ENCODE data around the gene STXBP5.
A peak's percentile ranks its signal among the peaks of the same experiment; 100 is the strongest.

Gene STXBP5

DNA sequence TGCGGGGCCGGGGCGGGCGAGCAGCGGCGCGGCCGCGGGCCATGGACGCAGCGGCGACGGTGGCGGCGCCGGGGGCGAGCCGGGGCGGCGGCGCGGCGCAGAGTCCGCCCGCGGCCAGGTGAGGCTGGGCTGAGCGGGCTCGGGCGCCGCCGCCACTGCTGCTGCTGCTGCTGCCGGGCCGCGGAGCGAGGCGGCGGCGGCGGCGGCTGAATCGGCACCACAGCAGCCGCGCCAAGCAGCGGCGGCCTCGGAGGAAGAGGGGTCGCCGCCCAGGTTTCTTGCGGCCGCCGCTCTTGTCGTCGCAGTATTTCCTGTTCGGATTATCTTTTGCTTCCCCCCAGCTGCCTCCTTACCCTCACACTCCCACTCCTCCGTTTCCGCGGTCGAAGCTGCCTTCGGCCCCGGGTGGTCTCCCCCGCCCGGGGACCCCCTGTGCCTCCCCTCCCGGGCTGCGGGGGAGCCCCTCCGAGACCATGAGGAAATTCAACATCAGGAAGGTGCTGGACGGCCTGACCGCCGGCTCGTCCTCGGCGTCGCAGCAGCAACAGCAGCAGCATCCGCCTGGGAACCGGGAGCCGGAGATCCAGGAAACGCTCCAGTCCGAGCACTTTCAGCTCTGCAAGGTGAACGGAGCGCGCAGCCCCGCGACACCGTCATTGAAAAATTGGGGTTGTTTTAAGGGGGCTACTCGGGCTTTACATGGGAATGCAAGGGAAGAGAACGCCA, at the start of gene STXBP5:
STXBP5 (plus strand) TSS at position 358 of the 726 bp plus-strand sequence; CDS start at position 474, 116 bp downstream.
- DNase-seq: peak; percentile 12

DNA sequence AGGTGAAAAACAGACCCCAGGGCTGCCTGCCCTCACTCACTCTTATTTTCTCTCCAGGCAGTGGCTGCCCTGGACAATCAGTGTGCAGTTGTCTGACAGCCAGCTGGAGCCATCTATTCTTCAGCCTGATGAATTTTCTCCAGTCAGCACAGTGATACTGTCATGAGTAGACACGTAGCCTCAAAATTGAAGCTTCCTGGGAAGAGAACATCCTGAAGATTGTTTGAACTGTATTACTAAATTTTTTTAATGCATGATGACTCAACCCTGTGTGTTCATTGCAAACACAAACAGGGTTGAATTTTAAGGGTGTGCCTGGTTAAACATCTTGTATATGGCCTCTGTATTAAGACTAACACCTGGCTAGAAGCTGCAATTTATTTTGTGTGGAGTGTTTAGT, 49.8 kb upstream of the STXBP5 start:
- DNase-seq: peak; percentile 7

DNA sequence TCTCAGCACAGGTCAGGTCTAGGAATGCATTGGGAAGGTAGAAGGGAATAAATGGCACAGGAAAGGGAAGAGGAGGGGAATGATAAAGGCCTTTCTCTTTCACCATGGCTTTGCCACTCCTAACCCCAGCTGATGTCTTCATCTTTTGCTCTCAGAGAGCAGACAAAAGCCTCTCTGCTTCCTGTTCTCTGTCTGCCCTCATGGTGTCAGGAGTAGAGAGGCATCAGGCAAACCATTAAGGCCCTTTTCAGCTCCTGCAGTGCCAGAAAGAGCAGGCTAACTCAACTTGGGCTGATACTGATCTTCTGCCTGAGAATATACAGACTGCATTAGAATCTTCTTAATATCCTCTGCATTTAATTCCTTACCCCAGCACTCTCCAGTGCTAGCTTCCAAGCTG, 48.0 kb upstream of the STXBP5 start:
- DNase-seq: no peak

DNA sequence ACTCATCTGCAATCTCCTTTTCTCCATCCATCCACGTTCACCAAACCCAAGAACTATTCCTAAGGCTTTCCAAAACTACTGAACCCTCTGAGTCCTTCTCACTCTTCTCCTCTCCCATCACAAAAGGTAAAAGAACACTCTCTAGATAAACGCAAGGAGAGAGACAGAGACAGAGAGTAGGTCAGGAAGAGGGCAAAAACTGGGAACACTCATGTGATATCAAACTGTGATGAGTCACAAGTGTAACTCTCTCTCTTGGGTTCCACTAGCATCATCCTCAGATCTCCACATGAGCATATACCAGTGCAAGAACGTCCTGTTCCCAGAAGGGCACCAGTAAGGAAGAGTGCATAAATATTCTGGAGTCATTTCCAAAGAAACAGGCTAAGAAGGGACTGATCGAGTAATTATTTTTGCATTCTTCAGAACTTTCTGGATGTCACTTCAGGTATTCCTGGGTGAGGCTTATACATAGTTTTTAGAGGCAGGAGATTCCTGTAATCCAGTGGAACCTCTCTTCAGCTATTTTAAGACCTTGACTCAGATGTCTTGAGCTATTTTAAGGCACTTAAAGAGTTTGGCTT, 47.3 kb upstream of the STXBP5 start:
- no peak for DNase-seq

DNA sequence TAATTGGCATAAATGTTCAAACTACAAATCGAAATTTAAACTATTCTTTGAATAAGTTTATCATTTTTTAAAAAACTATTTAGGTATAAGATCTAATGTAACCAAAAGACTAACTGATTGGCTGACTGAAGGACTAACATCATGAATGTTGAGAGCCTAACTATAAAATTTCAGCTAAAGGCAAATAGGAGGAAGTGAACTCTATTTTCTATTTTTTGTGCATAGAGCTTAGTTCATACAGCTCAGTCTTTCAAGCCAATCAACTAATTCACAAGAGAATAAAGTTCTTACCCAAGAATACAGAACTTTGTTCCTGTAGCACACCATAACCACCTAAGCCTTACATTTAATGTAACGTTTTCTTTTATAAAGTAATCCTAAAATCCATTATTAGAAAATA, 46.3 kb upstream of the STXBP5 start:
- DNase-seq: no peak

DNA sequence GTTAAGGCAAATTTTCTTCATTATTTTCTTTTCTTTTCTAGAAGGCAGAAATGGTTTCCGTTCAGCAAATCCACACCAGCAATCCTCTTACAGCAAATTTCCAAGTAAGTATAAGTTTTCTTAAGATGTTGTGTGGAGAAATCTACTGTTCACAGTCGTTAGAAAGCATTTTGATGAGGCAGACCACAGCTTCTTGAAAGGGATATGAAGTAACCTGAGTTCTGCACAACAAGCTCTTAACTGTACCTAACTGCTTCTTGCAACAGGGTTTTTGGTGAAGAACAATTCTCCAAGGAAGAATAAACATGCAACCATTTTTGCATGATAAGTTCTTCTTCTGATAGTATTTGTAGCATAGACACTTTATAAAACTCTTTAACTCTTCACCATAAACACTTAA, 45.3 kb upstream of the STXBP5 start:
- DNase-seq: no peak

DNA sequence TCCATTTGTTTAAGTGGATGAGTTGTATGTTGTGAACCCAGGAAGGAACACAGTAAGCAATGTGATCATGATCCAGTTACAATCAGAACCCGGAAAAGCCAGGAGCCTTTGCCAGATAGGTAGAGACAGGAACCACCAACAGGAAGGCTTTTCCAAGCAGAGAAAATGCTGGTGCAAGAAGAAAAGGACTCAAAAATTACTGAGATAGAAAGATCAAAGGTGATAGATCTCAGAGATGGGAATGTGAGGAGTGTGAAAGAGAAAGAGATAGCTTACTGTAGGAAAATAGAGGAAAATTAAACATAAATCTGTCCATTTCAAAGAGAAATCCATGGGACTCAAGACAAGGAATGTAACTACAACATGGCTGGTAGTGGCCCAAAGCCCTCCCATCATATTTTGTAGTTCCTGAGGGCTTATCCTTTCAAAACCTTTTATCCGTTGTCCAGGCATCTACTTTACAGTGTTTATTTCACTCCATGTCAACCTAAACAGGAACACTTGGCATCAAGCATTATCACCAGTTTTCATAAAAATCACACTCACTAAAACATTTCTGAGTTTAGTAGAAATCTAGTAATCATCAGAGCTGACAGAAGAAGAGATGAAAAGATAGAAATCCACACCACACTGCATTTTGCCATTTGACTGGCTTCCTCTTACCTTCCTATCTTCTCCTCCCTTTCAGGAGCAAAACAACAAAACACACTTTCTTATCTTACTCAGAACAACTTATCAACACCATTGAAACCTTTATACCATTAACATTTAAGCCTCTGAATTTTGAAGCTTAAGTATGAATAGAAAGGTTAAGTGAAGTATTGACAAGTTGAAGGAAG, 44.5 kb upstream of the STXBP5 start:
- no peak for DNase-seq

DNA sequence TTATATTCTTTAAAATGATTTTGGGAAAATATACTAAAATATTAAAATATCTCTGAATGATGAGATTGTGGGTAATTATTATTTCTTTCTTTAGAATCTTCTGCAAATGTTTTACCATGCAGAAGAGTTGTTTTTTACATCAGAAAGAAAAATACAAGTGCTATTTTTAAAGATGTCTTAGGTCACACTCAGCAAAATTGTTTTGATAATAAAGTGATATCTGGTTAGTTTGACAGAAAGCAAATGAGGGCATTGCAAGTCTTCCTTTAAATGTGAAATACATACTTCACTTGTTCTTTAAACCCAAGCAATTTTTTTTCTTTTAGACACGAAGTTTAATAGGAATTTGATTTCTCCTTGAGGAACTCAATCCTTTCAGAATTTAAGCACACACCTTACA, 43.6 kb upstream of the STXBP5 start:
- no peak for DNase-seq

DNA sequence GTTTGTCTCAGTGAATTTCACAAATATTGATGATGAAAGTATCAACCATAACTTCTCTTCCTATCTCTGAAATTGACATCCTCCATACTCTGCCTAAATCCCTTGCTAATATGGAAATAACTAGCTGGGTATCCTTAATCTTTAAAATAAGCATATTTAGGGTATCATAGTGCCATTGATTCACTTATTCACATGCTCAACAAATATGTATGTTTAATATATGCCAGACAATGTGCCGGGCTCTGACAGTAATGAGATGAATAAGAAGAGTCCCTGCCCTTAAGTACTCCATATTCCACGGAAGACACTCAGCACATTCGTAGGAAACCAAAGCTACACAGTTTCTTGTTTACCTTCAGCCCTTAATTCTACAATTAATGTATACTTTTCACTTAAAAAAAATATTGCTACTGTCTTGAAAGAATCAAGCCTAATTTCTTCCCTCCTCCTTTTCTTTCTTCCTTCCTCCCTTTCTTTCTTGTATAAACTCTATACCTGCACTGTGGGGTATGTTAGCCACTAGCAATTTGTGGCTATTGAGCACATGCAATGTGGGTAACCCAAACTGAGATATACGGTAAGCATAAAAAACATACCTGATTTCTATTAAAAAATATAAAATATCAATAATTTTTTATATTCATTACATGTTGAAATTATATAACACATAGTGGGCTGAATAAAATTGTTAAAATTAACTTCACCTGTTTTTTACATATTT, 42.8 kb upstream of the STXBP5 start:
- no peak for DNase-seq

DNA sequence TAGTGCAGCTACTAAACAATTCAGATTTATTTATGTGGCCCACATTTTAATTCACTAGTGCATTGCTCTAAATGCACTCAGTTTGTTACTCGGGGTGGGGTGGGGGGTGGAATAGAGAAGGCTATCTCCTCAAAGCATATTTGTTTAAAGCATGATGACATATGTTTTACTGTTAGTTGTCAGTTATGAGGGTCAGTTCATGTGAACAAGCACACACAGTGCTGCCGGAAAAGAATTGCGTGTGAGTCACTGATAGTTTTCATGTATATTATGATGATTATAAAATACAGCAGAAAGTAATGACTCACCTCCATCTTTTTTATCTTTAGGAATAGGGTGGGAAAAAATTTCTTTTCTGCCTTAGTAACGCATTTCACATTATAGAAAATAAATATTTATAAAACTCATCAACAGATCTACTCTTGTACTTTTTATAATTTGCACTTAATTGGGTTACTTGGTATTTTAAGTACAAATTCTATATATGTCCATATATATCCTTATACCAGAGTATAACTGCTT, 42.2 kb upstream of the STXBP5 start:
- no peak for DNase-seq

DNA sequence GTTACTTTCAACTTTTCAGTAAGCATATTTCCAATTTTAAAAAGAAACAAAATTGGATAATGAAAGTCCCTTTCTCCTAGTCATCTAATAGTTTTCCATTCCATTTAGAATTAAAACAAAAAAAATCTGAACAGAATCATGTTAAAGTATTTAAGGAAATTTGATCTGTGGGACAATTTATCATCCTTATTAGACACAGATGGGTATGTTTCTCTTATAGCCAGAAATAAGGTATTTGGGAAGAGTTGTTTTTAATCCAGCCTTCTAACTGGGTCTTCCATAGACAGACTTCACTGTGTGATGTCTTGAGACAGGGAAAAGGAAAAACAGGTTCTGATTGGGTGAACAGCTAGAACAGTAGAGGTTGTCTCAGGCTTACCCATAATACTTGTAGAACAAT, 39.5 kb upstream of the STXBP5 start:
- DNase-seq: no peak

DNA sequence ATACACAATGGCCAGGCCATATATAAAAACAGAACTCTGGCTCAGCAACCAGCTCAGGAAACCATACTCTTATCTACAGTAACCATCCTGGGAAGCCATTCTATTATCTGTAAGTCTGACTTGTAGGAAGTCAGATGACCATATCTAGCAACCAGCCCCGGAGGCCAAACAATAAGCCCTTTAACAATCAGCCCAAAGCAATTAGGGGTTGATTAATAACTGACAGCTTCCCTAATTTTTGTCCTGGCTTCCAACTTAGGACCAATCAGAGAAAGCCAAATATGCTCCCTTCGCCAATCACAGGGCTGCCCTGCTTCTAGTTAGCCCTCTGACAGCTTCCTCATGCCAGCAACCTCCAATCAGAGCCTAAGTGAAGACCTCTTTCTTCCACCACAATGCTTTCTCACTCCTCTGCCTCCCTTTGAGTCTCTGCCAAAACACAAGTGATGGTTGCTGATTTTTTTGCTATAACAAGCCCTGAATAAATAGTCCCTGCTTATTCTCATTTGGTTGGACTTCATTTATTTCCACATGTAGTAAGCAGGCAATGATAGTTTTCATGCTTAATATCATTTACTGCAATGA, 37.8 kb upstream of the STXBP5 start:
- peak; percentile 5 for DNase-seq

DNA sequence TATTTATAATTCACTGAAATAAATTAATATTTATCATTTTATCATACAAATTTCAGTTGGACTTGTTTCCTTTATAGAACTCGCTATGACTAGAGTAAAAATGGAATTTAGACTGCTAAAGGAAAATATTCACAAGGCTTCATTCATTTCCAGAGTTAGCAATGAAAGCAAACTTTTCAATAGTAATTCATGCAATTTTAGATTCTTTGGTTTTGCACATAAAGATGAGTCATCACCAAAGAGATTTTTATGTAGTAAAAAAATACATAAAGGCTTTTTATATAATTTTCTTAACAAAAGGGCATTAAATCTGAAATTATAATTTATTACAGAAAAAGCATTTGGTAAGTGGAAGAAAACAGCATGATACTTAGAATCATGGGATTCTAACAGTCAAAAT, 37.2 kb upstream of the STXBP5 start:
- no peak for DNase-seq

DNA sequence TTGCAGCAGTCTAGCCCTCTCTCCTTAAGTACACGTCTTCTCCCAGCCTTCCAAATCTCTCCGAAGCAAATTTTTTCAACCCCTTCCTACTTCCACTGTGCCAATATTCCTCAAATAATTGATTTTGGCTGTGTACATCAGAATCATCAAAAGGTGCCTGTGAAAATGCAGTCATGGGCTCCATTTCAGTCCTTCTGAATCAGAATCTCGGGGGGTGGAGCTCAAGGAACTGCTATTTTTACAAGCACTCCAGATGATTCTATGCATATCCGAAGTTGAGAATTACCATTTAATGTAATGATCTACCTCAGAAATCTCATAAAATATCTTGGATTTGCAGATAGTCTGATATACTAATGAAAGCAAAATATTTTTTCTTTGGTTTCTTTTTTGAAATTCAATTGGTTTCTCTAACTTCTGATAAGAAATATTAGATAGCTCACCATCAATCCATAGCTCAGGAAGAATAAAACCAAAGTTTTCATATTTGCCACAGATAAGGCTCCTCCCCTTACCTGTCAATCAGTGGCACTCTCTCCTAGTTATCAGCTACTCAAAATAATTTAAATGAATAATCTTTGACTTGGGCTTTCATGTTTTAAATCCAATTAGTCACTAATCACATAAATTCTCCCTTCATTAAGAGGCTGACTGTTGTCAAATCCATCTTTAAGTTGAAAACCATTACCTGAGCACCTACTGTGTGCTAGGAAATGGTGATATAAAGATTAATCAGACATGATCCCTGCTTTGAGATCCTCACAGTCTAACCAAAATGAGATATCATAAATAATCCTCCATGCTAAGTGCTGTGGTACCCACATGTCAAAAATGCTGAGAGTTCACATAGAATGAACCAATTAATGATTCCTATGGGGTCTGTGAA, 36.4 kb upstream of the STXBP5 start:
- DNase-seq: no peak

DNA sequence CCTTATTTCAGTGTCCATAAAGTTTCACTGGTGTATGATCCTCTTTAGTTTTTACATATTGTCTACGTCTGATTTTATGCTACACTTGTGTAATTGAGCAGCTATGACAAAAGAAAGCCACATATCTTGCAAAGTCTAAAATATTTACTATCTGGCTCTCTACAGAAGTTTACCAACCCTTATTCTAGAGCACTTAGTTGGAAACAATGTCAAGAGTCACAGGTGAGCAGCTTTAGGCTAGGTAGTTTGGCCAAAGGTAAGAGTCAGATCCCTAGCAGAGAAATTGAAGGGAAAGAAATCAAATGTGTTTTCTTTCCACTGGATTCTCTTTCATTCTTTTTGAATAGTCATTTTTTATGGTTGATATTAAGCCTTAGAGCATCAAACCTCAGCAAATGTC, 34.7 kb upstream of the STXBP5 start:
- no peak for DNase-seq

DNA sequence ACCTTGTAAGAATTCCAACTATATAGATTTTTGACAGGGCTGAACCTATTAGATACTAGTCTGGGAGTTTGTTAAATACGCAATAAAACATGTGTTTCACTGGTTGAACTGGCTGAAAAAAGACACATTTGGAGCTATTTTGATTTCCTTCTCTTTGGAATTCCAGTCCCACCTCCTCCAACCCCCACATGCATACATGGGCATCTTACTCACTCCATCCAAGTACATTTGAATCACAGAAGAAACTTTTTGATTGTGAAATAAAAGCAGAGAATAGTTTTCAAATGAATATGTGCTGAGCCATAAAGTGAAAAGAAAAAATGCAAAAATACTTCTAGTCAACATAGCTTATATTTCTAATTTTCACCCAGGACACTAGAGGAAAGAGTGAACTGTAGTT, 33.9 kb upstream of the STXBP5 start:
- no peak for DNase-seq

DNA sequence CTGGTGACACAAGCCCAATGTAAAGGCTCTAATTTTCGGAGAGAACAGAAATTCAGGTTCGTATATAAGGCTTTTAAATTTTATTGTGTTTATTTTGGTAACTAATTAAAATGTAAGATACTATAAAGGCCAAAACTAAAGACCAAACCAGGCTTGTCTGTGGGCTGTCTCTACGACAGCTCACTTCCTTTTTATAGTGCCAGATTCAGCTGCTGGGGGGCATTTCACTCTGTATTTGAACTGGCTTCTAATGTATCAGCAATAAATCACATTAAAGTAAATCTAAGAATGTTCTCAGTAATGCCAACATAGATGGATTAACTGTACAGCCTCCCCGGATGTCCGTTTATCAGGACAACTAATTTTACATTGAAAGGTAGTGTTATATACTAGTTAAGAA, 31.1 kb upstream of the STXBP5 start:
- no peak for DNase-seq

DNA sequence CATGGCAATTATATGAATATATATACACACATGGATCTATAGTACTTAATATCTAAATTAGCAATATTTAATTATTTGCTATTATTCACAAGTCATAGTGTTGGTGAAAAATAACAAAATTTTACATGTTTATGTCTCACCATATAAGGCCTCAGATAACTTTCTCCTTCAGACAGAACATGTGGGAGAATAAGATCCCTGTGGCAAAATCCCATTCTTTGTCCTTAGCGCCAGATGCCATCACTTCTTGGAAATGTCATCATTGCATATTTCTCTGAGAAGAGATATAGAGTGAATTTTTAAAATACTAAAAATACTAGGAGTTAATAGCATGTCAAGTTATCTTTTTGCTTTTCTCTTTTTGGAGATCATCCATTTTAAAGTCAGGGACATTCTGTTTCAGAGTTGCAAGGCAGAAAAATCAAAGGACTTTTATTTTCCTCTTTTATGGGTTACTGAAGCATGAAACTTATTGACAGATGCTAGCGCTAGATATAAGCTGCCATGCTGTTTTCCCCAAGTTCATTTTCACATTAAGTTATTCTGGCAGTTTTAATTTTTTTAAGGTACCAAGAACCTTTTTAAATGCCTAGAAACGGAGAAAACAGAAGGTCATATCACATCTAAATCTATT, 30.4 kb upstream of the STXBP5 start:
- DNase-seq: no peak

DNA sequence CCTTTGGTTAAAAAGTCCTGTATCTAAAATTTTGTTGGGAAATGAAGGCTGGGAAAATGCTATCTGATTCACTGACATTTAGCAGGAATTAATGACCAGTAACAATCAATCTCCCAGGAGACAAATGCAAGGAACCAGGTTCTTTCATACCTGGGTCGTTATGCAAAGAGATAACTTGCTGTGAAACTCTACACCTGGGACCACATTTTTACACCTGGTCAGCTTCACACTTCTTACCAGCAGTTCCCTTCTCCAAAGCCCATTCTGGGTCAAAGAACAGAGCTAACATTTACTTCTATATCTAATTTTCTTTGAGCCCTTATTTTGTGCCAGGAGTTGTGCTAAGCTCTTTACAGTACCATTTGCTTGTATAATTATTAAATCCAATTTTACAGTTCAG, 27.4 kb upstream of the STXBP5 start:
- no peak for DNase-seq

DNA sequence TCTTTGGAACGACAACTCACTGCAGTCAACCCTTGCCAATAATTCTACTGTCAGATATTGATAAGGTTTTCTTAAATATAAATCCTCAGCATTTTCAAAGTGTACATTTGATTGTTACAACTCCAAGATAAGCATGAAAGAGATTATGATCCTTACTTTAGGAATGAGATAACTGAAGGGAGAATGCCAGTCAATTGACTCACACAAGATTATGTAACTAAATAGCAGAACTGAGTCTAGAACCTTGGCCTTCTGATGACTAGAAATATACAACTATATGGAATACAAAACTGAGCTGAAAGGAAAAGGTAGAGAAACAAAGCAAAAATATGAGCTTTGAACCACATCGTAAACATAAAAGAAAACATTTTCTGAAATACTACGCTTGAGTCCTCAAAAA, 26.9 kb upstream of the STXBP5 start:
- DNase-seq: no peak

DNA sequence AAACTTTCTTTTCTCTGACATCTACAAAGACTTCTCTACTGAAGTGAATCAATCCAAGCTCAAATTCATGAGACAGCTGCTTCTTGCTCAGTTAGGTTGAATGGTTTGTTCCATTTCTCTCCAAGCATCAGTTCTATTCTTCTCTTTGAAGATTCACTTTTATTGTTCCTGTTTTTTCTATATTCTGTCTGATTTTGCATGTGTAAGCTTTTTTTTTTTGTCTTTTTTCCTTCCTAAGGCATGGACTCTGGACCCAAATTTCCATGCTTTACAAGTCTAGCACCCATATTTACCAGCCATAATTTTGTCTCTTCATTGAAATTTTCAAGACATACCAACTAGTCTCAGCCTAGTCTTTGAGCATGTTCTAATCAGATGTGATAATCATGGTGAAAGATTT, 25.9 kb upstream of the STXBP5 start:
- no peak for DNase-seq
